NB4 (cell line): ENCODE results near the gene FIG4.

Experiments used
- POLR2A ChIP-seq: IDR thresholded peaks from 2 replicates; pipeline ENCODE4 v1.6.1; 2011; ENCODE audit warnings: mild to moderate bottlenecking; ENCODE audit not compliant: insufficient read length; ENCODE audit errors: extremely low read depth
- TF ChIP-seq, protein P1 (sequence below): IDR thresholded peaks from one replicate; pipeline ENCODE4 v1.5.1; 2012; ENCODE audit warnings: low read depth, low read length
- TF ChIP-seq, protein P2 (sequence below): IDR thresholded peaks from 2 replicates; pipeline ENCODE4 v1.6.1; 2011; ENCODE audit warnings: low read depth, low read length

DNA sequence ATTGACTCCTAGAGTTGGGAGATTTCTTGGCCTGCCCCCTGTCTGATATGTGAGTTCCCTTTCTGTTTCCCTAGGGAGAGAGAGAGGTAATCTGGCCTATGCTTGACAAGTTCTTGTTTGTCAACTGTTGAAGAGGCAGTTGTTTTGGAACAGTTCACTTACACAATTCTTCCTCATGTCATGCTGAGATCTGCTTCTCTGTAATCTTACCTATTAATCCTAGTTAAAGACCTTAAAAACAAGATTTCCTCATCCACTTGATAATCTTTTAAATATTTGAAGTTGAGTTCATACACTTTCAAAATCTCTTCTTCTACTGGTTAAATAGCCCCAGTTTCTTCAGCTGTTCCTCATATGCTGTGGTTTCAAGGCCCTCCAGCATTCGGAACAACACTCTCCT lies 89.9 kb downstream of the FIG4 start:
- TF ChIP-seq, protein P1, sequence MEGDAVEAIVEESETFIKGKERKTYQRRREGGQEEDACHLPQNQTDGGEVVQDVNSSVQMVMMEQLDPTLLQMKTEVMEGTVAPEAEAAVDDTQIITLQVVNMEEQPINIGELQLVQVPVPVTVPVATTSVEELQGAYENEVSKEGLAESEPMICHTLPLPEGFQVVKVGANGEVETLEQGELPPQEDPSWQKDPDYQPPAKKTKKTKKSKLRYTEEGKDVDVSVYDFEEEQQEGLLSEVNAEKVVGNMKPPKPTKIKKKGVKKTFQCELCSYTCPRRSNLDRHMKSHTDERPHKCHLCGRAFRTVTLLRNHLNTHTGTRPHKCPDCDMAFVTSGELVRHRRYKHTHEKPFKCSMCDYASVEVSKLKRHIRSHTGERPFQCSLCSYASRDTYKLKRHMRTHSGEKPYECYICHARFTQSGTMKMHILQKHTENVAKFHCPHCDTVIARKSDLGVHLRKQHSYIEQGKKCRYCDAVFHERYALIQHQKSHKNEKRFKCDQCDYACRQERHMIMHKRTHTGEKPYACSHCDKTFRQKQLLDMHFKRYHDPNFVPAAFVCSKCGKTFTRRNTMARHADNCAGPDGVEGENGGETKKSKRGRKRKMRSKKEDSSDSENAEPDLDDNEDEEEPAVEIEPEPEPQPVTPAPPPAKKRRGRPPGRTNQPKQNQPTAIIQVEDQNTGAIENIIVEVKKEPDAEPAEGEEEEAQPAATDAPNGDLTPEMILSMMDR, result no peak
- TF ChIP-seq POLR2A, result no peak
- TF ChIP-seq, protein P2, sequence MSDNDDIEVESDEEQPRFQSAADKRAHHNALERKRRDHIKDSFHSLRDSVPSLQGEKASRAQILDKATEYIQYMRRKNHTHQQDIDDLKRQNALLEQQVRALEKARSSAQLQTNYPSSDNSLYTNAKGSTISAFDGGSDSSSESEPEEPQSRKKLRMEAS, result no peak
